Measurements from ENCODE around the gene REX1BD.

Gene REX1BD

GRCh38 chr19:18608102-18608804 is 19.7 kb downstream of the REX1BD start:
- H3K27me3 ChIP-seq (ENCODE audit: low read length): peaks cover 8% of the 10 kb centered on the region; the same call in 1 of the 2 replicates
- H3K36me3 ChIP-seq (ENCODE audit: low read length): no peaks in the 10 kb centered on the region
- H3K9me2 ChIP-seq (replicated peaks; ENCODE audit: insufficient read depth, low read length): no peaks in the 10 kb centered on the region
- H2AFZ ChIP-seq (ENCODE audit: low read depth, low read length, severe bottlenecking): no peak overlapping the region
- H3K27ac ChIP-seq (ENCODE audit: low read depth, low read length): no peak overlapping the region
- no peak overlapping the region for H3K4me3 ChIP-seq (ENCODE audit: insufficient read depth, low read length, poor library complexity, severe bottlenecking)
- no peak overlapping the region for H3K9ac ChIP-seq (ENCODE audit: low read length)
- H3F3A ChIP-seq (ENCODE audit: insufficient read depth): no peaks in the 10 kb centered on the region
- no peak overlapping the region for H3K4me2 ChIP-seq (ENCODE audit: low read depth, low read length, poor library complexity, severe bottlenecking)
- H3K9me3 ChIP-seq (ENCODE audit: insufficient read depth, low read length): no peaks in the 10 kb centered on the region
- TF ChIP-seq CTCF (IDR thresholded peaks at IDR 0.05; ENCODE audit: insufficient read depth, low read length, poor library complexity, severe bottlenecking): no peak
- H4K20me1 ChIP-seq (ENCODE audit: low read depth, low read length): no peaks in the 10 kb centered on the region
- no peaks in the 10 kb centered on the region for H3K79me2 ChIP-seq (ENCODE audit: insufficient read depth, low read length)

GRCh38 chr19:18608805-18609716 is 20.5 kb downstream of the REX1BD start:
- Histone ChIP-seq H3K36me3 (ENCODE audit: low read length) (no peaks in the 10 kb centered on the region), H3F3A (ENCODE audit: insufficient read depth) (no peaks in the 10 kb centered on the region), H2AFZ (ENCODE audit: low read depth, low read length, severe bottlenecking) (no peak overlapping the region), H3K9me2 (replicated peaks; ENCODE audit: insufficient read depth, low read length) (no peaks in the 10 kb centered on the region), H3K27ac (ENCODE audit: low read depth, low read length) (no peak overlapping the region), H3K9me3 (ENCODE audit: insufficient read depth, low read length) (no peaks in the 10 kb centered on the region), H3K79me2 (ENCODE audit: insufficient read depth, low read length) (no peaks in the 10 kb centered on the region), H3K27me3 (ENCODE audit: low read length) (peaks cover 8% of the 10 kb centered on the region; the same call in 1 of the 2 replicates), H3K4me2 (ENCODE audit: low read depth, low read length, poor library complexity, severe bottlenecking) (no peak overlapping the region), H4K20me1 (ENCODE audit: low read depth, low read length) (no peaks in the 10 kb centered on the region), H3K4me3 (ENCODE audit: insufficient read depth, low read length, poor library complexity, severe bottlenecking) (no peak overlapping the region), H3K9ac (ENCODE audit: low read length) (no peak overlapping the region)
- TF ChIP-seq CTCF (IDR thresholded peaks at IDR 0.05; ENCODE audit: insufficient read depth, low read length, poor library complexity, severe bottlenecking) (no peak), EZH2phosphoT487 (conservative IDR thresholded peaks at IDR 0.05; ENCODE audit: low read length) (no peak)

- H3K9ac ChIP-seq (ENCODE audit: low read length): no peak overlapping the region
- H3K27me3 ChIP-seq (ENCODE audit: low read length): peaks cover 8% of the 10 kb centered on the region; the same call in 1 of the 2 replicates
- H3K4me2 ChIP-seq (ENCODE audit: low read depth, low read length, poor library complexity, severe bottlenecking): no peak overlapping the region
- no peaks in the 10 kb centered on the region for H3K9me3 ChIP-seq (ENCODE audit: insufficient read depth, low read length)
- no peaks in the 10 kb centered on the region for H4K20me1 ChIP-seq (ENCODE audit: low read depth, low read length)
- H3K79me2 ChIP-seq (ENCODE audit: insufficient read depth, low read length): no peaks in the 10 kb centered on the region
- TF ChIP-seq EZH2phosphoT487 (conservative IDR thresholded peaks at IDR 0.05; ENCODE audit: low read length) (no peak), CTCF (IDR thresholded peaks at IDR 0.05; ENCODE audit: insufficient read depth, low read length, poor library complexity, severe bottlenecking) (no peak)
- no peak overlapping the region for H2AFZ ChIP-seq (ENCODE audit: low read depth, low read length, severe bottlenecking)
- H3K36me3 ChIP-seq (ENCODE audit: low read length): no peaks in the 10 kb centered on the region
- H3K9me2 ChIP-seq (replicated peaks; ENCODE audit: insufficient read depth, low read length): no peaks in the 10 kb centered on the region
- no peaks in the 10 kb centered on the region for H3F3A ChIP-seq (ENCODE audit: insufficient read depth)
- H3K27ac ChIP-seq (ENCODE audit: low read depth, low read length): no peak overlapping the region
- H3K4me3 ChIP-seq (ENCODE audit: insufficient read depth, low read length, poor library complexity, severe bottlenecking): no peak overlapping the region
These were observed 21.1 kb downstream of the REX1BD start for GRCh38 chr19:18609717-18610051.
